H1 (cell line): Measurements from ENCODE around the gene PDE6B. TPM values are rescaled to one million over a fixed set of nuclear protein-coding genes. Genes with fewer than 3 reads are reported as not detected.

Experiments
- CTCF ChIA-PET: fragments of 300-600 bp; sonication (Branson Sonifier 250); formaldehyde crosslinking; loops from one replicate; lab custom pipeline; 2021; ENCODE audit not compliant: partially characterized antibody; lab: Charles Lee
- POLR2A ChIA-PET: fragments of 300-600 bp; sonication (Branson Sonifier 250); formaldehyde crosslinking; loops from one replicate; lab custom pipeline; 2021; ENCODE audit warnings: inconsistent platforms; ENCODE audit not compliant: partially characterized antibody; lab: Charles Lee
- DNase-seq, 2 experiments: peaks; one replicate each; pipeline versions ENCODE4 v3.0.0 to v3.0.0-alpha.2; 2010 to 2022; ENCODE audit warnings: low spot score in 2 of 2, low read depth in 1 of 2, mixed read lengths in 1 of 2
- FAIRE-seq: peaks from 2 replicates; lab custom pipeline; 2011; peaks lifted over from hg19 to GRCh38; lab: Jason Lieb, UNC
- H2AFZ ChIP-seq: 2 replicates; pipeline ENCODE4 v1.8.1; 2012; ENCODE audit warnings: low read length, inconsistent platforms
- H2AK5ac ChIP-seq: 2 replicates; pipeline ENCODE4 v1.6.1; 2013; ENCODE audit warnings: low read depth, low read length
- H2BK120ac ChIP-seq: replicated peaks from 2 replicates; pipeline ENCODE3; 2013; ENCODE audit warnings: low read depth, low read length, inconsistent platforms
- H2BK12ac ChIP-seq: 2 replicates; pipeline ENCODE4 v1.6.1; 2013; ENCODE audit warnings: low read depth, low read length
- H2BK15ac ChIP-seq: 2 replicates; pipeline ENCODE4 v1.6.1; 2013; ENCODE audit warnings: low read length
- H2BK20ac ChIP-seq: 2 replicates; pipeline ENCODE4 v1.6.1; 2013; ENCODE audit warnings: low read length
- H2BK5ac ChIP-seq: 2 replicates; pipeline ENCODE4 v1.6.1; 2013; ENCODE audit warnings: low read depth, low read length
- H3K14ac ChIP-seq: 2 replicates; pipeline ENCODE4 v1.6.1; 2013; ENCODE audit warnings: inconsistent platforms; ENCODE audit not compliant: insufficient read length
- H3K18ac ChIP-seq: 2 replicates; pipeline ENCODE4 v1.6.1; 2013; ENCODE audit warnings: low read length; ENCODE audit errors: extremely low read depth
- H3K23ac ChIP-seq: 2 replicates; pipeline ENCODE4 v1.6.1; 2013; ENCODE audit warnings: inconsistent platforms; ENCODE audit not compliant: insufficient read length
- H3K23me2 ChIP-seq: 2 replicates; pipeline ENCODE4 v1.6.1; 2013; ENCODE audit warnings: low read depth, low read length
- H3K27ac ChIP-seq: 2 replicates; pipeline ENCODE4 v1.6.1; 2011; ENCODE audit warnings: low read depth, low read length, inconsistent platforms
- H3K27me3 ChIP-seq, 4 experiments: replicated peaks in 1 of 4; 1 replicate in 1 of 4; 2 replicates in 3 of 4; pipeline versions ENCODE4 v1.6.1 to v1.8.1; 2011 to 2013; ENCODE audit warnings: low read length in 3 of 4, mild to moderate bottlenecking in 3 of 4, inconsistent platforms in 2 of 4, mixed read lengths in 2 of 4, moderate library complexity in 1 of 4; ENCODE audit not compliant: control insufficient read depth in 3 of 4, insufficient read depth in 3 of 4; ENCODE audit errors: extremely low read depth in 1 of 4
- H3K36me3 ChIP-seq, 4 experiments: 2 replicates each; pipeline versions ENCODE4 v1.6.1 to v1.8.1; 2011 to 2013; ENCODE audit warnings: mild to moderate bottlenecking in 4 of 4, low read length in 3 of 4, moderate library complexity in 2 of 4, control low read depth in 1 of 4, inconsistent platforms in 1 of 4; ENCODE audit not compliant: insufficient read depth in 4 of 4, control insufficient read depth in 2 of 4
- H3K4ac ChIP-seq: replicated peaks from 2 replicates; pipeline ENCODE3; 2013; ENCODE audit warnings: low read length, low read depth, mixed read lengths, inconsistent platforms; ENCODE audit not compliant: insufficient read length
- H3K4me1 ChIP-seq, 4 experiments: replicated peaks in 1 of 4; 1 replicate in 1 of 4; 2 replicates in 3 of 4; pipeline versions ENCODE4 v1.6.1 to v1.8.1; 2011 to 2013; ENCODE audit warnings: low read length in 3 of 4, inconsistent platforms in 2 of 4, mixed read lengths in 1 of 4; ENCODE audit not compliant: insufficient read depth in 4 of 4, control insufficient read depth in 3 of 4
- H3K4me2 ChIP-seq, 2 experiments: 2 replicates each; pipeline versions ENCODE4 v1.6.1 to v1.8.1; 2011 to 2013; ENCODE audit warnings: low read depth in 2 of 2, low read length in 2 of 2, control low read depth in 1 of 2, inconsistent platforms in 1 of 2, mild to moderate bottlenecking in 1 of 2; ENCODE audit not compliant: insufficient read depth in 1 of 2
- H3K4me3 ChIP-seq, 4 experiments: fragments of 200-600, 300-600 bp in 1 of 4; sonication (generic), shearing (Covaris generic), sonication (Bioruptor Twin) in 1 of 4; 2 replicates each; pipeline versions ENCODE4 v1.5.1 to v1.8.1; 2011 to 2016; ENCODE audit warnings: low read length in 4 of 4, low read depth in 3 of 4, control low read depth in 2 of 4, inconsistent platforms in 2 of 4, mild to moderate bottlenecking in 2 of 4, mixed read lengths in 1 of 4, moderate library complexity in 1 of 4; ENCODE audit not compliant: insufficient read depth in 2 of 4; ENCODE audit errors: extremely low read depth in 1 of 4
- H3K56ac ChIP-seq: replicated peaks from 2 replicates; pipeline ENCODE3; 2013; ENCODE audit warnings: low read depth, mild to moderate bottlenecking, mixed read lengths, low read length, inconsistent platforms; ENCODE audit not compliant: insufficient read length
- H3K79me1 ChIP-seq: 2 replicates; pipeline ENCODE4 v1.6.1; 2013; ENCODE audit warnings: low read depth, low read length, control low read depth
- H3K79me2 ChIP-seq, 2 experiments: 2 replicates each; pipeline versions ENCODE4 v1.6.1 to v1.8.1; 2012 to 2013; ENCODE audit warnings: low read length in 2 of 2, mild to moderate bottlenecking in 2 of 2, inconsistent platforms in 1 of 2; ENCODE audit not compliant: insufficient read depth in 2 of 2, control insufficient read depth in 1 of 2
- H3K9ac ChIP-seq, 4 experiments: replicated peaks in 1 of 4; 1 replicate in 1 of 4; 2 replicates in 3 of 4; pipeline versions ENCODE4 v1.6.1 to v1.8.1; 2011 to 2013; ENCODE audit warnings: low read depth in 3 of 4, low read length in 3 of 4, control low read depth in 2 of 4, mild to moderate bottlenecking in 2 of 4, moderate library complexity in 2 of 4, inconsistent platforms in 1 of 4; ENCODE audit errors: extremely low read depth in 1 of 4
- H3K9me3 ChIP-seq, 2 experiments: 2 replicates each; pipeline versions ENCODE4 v1.6.1 to v1.8.1; 2012 to 2013; ENCODE audit warnings: mild to moderate bottlenecking in 2 of 2, moderate library complexity in 2 of 2, control low read depth in 1 of 2, inconsistent platforms in 1 of 2, low read depth in 1 of 2, low read length in 1 of 2, mixed read lengths in 1 of 2; ENCODE audit not compliant: insufficient read depth in 2 of 2
- H4K20me1 ChIP-seq, 2 experiments: replicated peaks in 1 of 2; 2 replicates each; pipeline versions ENCODE3 to v1.8.1; 2011 to 2013; ENCODE audit warnings: inconsistent platforms in 2 of 2, low read length in 2 of 2, mild to moderate bottlenecking in 1 of 2; ENCODE audit not compliant: insufficient read depth in 2 of 2, control insufficient read depth in 1 of 2
- H4K5ac ChIP-seq: 2 replicates; pipeline ENCODE4 v1.6.1; 2013; ENCODE audit warnings: low read length, low read depth, mixed read lengths, inconsistent platforms; ENCODE audit not compliant: insufficient read length
- H4K8ac ChIP-seq: 2 replicates; pipeline ENCODE4 v1.8.0; 2013; ENCODE audit warnings: mild to moderate bottlenecking, moderate library complexity, low read length, inconsistent platforms; ENCODE audit not compliant: insufficient read depth; ENCODE audit errors: extremely low read depth
- H4K91ac ChIP-seq: replicated peaks from 2 replicates; pipeline ENCODE3; 2013; ENCODE audit warnings: low read length, mixed read lengths, inconsistent platforms; ENCODE audit not compliant: insufficient read length
- BACH1 ChIP-seq: IDR thresholded peaks from 2 replicates; pipeline ENCODE4 v1.6.1; 2012; ENCODE audit warnings: low read length, improper control_type of control experiment
- HDAC6 ChIP-seq: IDR thresholded peaks from one replicate; pipeline ENCODE4 v1.7.1; 2012; ENCODE audit warnings: low read depth, mild to moderate bottlenecking, inconsistent platforms, low read length, moderate library complexity
- TAF7 ChIP-seq: optimal IDR thresholded peaks from 2 replicates; pipeline ENCODE3; 2011; ENCODE audit warnings: low read depth, mild to moderate bottlenecking, inconsistent platforms, low read length, moderate library complexity, borderline replicate concordance
- WGBS, 2 experiments: shearing (Covaris generic) in 1 of 2; methylation state at CpG; one replicate each; pipeline versions ENCODE4 v1.1.6 to v1.1.7; 2013 to 2015; ENCODE audit warnings: low lambda C conversion rate in 2 of 2, mixed read lengths in 2 of 2, inconsistent platforms in 1 of 2, low coverage in 1 of 2, missing lambda C conversion rate in 1 of 2; ENCODE audit not compliant: insufficient replicate concordance in 2 of 2, insufficient coverage in 1 of 2, insufficient read length in 1 of 2; ENCODE audit errors: extremely low coverage in 1 of 2, missing lambda C conversion rate in 1 of 2; 5-methylcytosine and 5-hydroxymethylcytosine counted together
- polyA plus RNA-seq, 7 experiments: library from polyadenylated mRNA; depleted of rRNA in 3 of 7; stranded (reverse) in 5 of 7; unstranded in 2 of 7; fragments of >200 nt in 5 of 7; fragments of 200-250 nt in 2 of 7; gene quantifications; 1 replicate in 5 of 7; 2 replicates in 1 of 7; 4 replicates in 1 of 7; pipeline versions ENCODE4 v1.2.1 to v1.2.3, GENCODE V29; 2011 to 2013; ENCODE audit warnings: missing spikeins in 2 of 7, mixed read lengths in 2 of 7
- total RNA-seq: library from RNA; stranded (reverse); fragmentation: NEBNext Ultra II Directional; extraction: Animal tissue kit (Norgen Biotek cat#: 25700); gene quantifications from 2 replicates; pipeline ENCODE4 v1.2.1, GENCODE V29; 2021

PDE6B gene
- total and polyA plus RNA-seq, 2 of the 8 experiments (the other 6 are each of a cell fraction or from before 2014, with no cell fraction given): 4.1 to 8.4 TPM

GRCh38 chr4:684623-685327 lies 59.4 kb downstream of the PDE6B start:
- no peak overlapping the region for H3K27ac ChIP-seq
- no peaks in the 10 kb centered on the region for H3K79me1 ChIP-seq
- no peak for TF ChIP-seq HDAC6
- no peak for TF ChIP-seq BACH1
- TF ChIP-seq TAF7: no peak
- no peak overlapping the region for H4K5ac ChIP-seq
- H2AK5ac ChIP-seq: peak overlapping the region; percentile 77; the same call in 1 of the 2 replicates
- H2BK120ac ChIP-seq: no peak overlapping the region
- H2BK5ac ChIP-seq: 0 out of 2 replicates have a peak overlapping the region, but pooled peaks have one; percentile 35
- H4K20me1 ChIP-seq: peaks cover 0 to 10% of the 10 kb centered on the region in 2 experiments
- no peaks in the 10 kb centered on the region for H3K79me2 ChIP-seq
- no peak overlapping the region for H2BK20ac ChIP-seq
- no peak overlapping the region for H4K91ac ChIP-seq
- no peak for FAIRE-seq
- H3K18ac ChIP-seq: no peak overlapping the region; the same call in 1 of the 2 replicates
- no peak overlapping the region for H4K8ac ChIP-seq
- ChIA-PET POLR2A (interaction anchor here (0.8 to 6.3 kb wide), 10 partner anchors 9 to 83 kb away, joined by 3 to 34 read pairs (median 4); partner anchors contain the start of genes ATP5ME and MYL5), CTCF (interaction anchor here (0.6 to 5.7 kb wide), 26 partner anchors 7 to 295 kb away, joined by 3 to 65 read pairs (median 4); partner anchors contain the start of genes ATP5ME and MYL5)
- H3K14ac ChIP-seq: no peak overlapping the region
- no peaks in the 10 kb centered on the region for H3K36me3 ChIP-seq
- H3K23me2 ChIP-seq: peaks cover 6% of the 10 kb centered on the region; the same call in 1 of the 2 replicates
- no peak overlapping the region for H3K23ac ChIP-seq
- no peak overlapping the region for H2BK15ac ChIP-seq
- 0 out of 2 replicates have a peak overlapping the region, but pooled peaks have one; percentile 50 for H2BK12ac ChIP-seq
- H3K4ac ChIP-seq: no peak overlapping the region
- no peak overlapping the region for H3K9ac ChIP-seq
- H3K27me3 ChIP-seq: no peaks in the 10 kb centered on the region
- no peaks in the 10 kb centered on the region for H3K9me3 ChIP-seq
- H3K56ac ChIP-seq: no peak overlapping the region
- 92% methylated on average over 20 of the region's 21 CpGs; no CpG with 5 or more reads in 1 of the 2 experiments for WGBS, 2 experiments
- DNase-seq: no peak
- no peak overlapping the region for H2AFZ ChIP-seq
- H3K4me1 ChIP-seq: peaks cover 0 to 32% (median 19%) of the 10 kb centered on the region in 4 experiments; a peak in 6 of 7 replicates
- H3K4me2 ChIP-seq: no peak overlapping the region
- no peak overlapping the region for H3K4me3 ChIP-seq
